Activated CD4-positive, CD25-positive, alpha-beta regulatory T cell treated with anti-CD3 and anti-CD28 coated beads, Interleukin-2, amount 50 U/mL, for 24 hours (primary cell): ENCODE data around the gene FBXL17.

Experiments used
- ATAC-seq, 2 donors: fragments of 150-1000 bp; cut with Tn5 transposase; one replicate each; pipeline ENCODE4 v1.10.0; 2021; ENCODE audit warnings: mild to moderate bottlenecking in 1 of 2, moderate library complexity in 1 of 2

The FBXL17 gene

GRCh38 chr5:107982703-107983425 lies 399.0 kb downstream of the FBXL17 start:
- no peak for ATAC-seq

- no peak for ATAC-seq
Observed at GRCh38 chr5:107980923-107981692, 400.8 kb downstream of the FBXL17 start.

GRCh38 chr5:107979900-107980299 lies 402.0 kb downstream of the FBXL17 start:
- peak in 1 of 2 donors; percentile 17 for ATAC-seq

GRCh38 chr5:107979291-107979690 lies 402.6 kb downstream of the FBXL17 start:
- no peak for ATAC-seq

GRCh38 chr5:107977550-107978071 lies 404.3 kb downstream of the FBXL17 start:
- no peak for ATAC-seq

GRCh38 chr5:107975568-107975967 lies 406.3 kb downstream of the FBXL17 start:
- ATAC-seq: no peak

- no peak for ATAC-seq
Observed at GRCh38 chr5:107971846-107972245, 410.1 kb downstream of the FBXL17 start.

DNA sequence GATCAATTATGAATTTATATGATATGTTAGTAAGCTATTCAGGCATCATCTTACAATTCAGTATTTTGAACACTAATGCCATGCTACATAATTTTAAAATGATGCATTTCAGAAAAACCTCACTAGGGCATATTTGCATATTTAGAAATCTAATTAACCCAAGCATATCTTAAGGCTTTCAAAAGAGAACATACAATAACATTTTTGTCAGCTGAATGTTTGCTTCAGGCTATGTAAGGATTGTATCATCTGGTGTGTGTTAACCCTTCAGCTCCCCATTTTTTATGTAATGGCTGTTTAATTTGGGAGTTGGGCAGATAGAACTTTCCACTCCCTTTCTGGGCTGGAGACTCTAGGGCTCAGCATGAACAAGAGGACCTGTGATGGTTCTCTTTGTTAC lies 412.1 kb downstream of the FBXL17 start:
- no peak for ATAC-seq

- ATAC-seq: no peak
Observed at GRCh38 chr5:107968998-107969397, 412.9 kb downstream of the FBXL17 start.

- ATAC-seq: no peak
Observed at GRCh38 chr5:107968406-107968843, 413.5 kb downstream of the FBXL17 start.

DNA sequence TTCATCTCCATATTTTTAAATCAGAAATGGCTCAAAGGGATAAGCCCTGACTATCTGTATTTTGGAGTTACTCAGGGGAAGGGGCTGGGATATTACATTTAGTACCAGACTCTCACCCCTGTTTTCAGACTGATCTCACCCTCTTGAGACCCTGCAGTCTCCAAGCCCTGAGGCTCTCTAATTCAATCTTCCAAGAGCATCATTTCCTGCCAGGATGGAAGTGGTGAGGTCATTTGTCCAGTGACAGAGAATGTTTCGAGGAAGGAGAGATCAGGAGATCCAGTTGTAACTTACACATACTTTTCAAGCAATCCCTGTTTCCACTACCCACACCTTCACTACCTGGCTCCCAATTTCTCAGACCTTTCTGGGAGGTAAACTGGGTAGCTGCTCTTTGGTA lies 415.7 kb downstream of the FBXL17 start:
- no peak for ATAC-seq

GRCh38 chr5:107964722-107965121 lies 417.2 kb downstream of the FBXL17 start:
- ATAC-seq: no peak

DNA sequence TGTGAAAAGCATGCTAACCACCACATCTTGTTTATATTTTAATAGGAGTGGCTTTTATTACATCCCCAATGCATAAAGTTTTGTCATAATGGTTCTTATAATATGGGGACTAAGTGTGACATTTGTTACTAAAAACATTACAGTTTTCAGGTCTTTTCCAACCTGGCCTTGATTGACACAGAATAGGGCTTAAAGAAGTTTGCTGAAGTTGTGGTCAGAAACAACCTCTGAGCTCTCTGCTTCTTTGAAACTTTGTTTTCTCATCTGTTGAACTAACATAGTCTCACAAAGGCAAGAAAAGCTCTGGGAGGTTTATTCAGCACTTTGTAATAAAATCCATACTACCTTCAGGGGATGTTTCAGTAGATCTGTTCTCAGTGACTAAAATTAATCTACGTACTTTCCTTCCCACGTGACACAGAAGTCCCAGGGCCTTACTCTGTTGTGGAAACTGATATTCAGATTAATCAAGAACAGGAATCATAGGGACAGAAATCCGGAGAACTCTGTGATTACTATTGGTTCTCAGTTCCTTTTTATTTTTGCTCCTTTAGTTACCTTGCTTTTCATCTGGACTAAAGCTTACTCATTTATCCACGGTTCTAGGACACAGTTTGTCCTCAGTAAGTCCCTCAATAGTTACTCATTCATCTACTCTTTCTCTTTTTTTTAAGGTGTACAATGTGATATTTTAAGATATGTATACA lies 422.2 kb downstream of the FBXL17 start:
- no peak for ATAC-seq

DNA sequence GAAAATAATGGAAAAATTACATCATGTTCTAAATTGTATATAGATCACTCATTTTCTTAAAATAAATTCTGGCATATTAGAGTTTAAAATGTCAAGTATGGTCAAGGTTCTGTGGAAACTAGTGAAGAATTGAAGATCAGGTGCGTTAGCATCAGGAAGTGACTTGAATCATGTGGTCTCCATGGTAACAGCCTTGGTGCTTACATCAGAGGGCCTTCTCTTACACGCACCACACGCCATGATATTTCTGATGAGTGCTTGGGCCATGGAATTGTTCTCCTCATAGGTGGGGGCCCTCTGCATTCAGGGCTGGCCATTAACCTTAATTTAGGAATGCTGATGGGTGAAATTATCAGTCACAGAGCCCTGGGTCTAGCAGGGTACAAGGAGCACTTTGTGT lies 423.0 kb downstream of the FBXL17 start:
- peak; percentile 64 to 67 for ATAC-seq

GRCh38 chr5:107958432-107958831 lies 423.5 kb downstream of the FBXL17 start:
- peak in 1 of 2 donors; percentile 19 for ATAC-seq

- no peak for ATAC-seq
Observed at GRCh38 chr5:107957051-107957450, 424.8 kb downstream of the FBXL17 start.

- no peak for ATAC-seq
Observed at GRCh38 chr5:107955321-107955720, 426.6 kb downstream of the FBXL17 start.

DNA sequence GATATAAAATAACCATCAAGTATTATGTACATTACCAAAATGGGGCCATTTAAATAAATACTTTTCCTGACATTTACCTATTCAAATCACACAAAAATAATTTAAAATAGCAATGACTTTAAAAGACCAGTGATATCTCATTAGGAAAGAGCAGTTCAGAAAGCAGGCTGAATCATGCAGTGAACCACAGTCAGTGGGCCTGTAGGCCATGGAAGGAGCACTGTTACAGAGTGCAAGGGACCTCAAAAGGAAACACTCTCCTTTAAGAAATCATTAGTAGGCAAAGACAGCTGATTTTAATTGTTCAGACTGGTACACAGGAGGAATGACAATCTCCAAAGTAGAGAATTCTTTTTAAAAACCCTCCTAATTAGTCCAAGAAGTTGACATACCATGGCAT lies 427.6 kb downstream of the FBXL17 start:
- ATAC-seq: no peak

DNA sequence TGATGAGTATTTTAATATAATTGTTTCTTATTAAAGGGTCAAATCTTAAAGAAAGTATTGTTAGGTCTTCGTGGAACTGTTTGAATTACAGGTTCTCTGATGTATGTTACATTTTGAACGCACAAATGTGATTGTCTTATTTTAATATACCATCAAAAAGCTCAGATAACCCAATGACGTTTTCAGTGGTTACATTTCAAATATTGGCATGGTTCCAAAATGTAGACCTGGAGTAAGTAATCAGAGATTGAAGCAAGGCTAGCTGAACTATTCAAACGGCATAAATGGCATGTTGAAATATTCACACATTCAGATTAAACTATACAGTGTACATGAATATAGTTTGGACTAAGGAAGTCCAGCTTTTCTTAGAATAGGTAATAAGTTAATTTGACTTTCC lies 429.4 kb downstream of the FBXL17 start:
- ATAC-seq: no peak

DNA sequence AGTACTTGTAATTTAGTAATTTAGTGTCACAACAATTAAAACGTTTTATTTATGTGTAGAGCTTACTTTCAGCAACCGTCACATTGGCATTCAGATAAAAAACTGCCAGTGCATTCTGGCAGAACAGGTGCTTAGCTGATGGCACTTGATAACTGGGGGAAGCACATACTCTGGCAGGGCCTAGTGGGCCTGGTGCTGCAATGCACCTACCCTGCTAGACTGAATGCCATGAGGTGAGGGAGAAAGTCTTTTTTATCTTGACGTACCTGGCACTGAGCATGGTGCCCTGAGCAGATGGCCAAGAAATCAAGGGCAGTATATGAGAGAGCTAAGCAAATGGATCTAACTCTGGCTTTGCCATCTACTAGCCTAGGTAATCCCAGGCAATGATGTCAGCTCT lies 430.6 kb downstream of the FBXL17 start:
- ATAC-seq: no peak

DNA sequence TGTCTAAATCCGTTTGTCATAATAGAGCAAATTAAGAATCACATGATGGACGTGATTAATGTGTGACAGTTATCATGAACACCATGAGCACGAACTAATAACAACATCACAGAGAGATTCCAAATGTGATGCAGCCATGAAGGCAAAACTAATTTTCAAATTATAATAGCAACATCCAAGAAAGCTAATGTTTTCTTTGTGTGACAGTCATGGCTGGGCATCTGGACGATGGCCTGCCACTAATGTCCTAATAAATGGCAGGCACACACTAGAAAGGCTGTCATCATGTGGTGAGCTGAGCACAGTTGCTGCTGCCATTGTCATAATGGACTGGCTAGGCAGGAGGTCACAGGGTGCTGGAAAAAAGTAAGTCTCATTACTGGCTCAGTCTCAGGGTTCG lies 431.1 kb downstream of the FBXL17 start:
- ATAC-seq: no peak

DNA sequence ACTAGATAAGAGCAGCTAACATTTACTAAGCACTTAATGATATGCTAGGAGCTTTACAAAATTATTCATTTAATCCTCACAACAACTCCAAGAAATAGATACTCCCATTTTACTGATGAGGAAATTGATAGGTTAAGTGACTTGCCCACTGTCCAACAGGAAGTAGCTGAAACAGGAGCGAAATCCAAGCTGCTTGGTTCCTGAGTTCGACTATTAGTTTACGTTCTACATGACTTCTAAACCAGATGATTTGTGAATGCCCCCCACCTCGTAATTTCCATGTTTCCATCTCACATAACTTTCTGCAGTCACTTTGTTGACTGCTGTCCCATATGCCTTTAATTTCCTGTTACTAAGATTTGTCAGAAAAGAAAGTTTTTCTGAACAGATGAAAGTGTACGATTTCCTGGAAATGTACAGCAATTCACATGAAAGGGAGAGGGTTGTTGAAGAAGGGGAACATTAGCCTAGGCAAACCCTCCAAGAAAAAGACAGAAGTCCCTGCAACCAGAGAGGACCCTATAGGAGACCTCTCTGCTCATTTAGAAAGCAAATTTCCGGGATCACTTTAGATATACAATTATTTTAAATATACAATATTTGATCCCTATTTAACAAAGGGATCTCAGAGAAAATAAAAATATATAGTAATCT lies 432.1 kb downstream of the FBXL17 start:
- peak in 1 of 2 donors; percentile 13 for ATAC-seq

- no peak for ATAC-seq
Observed at GRCh38 chr5:107948377-107948776, 433.5 kb downstream of the FBXL17 start.
